ENCODE results near the gene SLC2A13. TPM values are rescaled to one million over a fixed set of nuclear protein-coding genes. Genes with fewer than 3 reads are reported as not detected.

The SLC2A13 gene
- total RNA-seq, 4 donors from 2014 or later: 9.1 to 63.4 (median 33.1) TPM

- Histone ChIP-seq H3K4me1 (no peaks in the 10 kb centered on the region), H3K27me3 (no peaks in the 10 kb centered on the region), H3K4me3 (no peak overlapping the region), H3K27ac (no peak overlapping the region), H3K9me3 (no peaks in the 10 kb centered on the region), H3K36me3 (no peaks in the 10 kb centered on the region)
- no peak for TF ChIP-seq CTCF (IDR thresholded peaks at IDR 0.05)
- TF ChIP-seq POLR2A (IDR thresholded peaks at IDR 0.05): no peak
- DNase-seq: no peak
Observed at GRCh38 chr12:39915249-39915648, 190.6 kb downstream of the SLC2A13 start.

DNA sequence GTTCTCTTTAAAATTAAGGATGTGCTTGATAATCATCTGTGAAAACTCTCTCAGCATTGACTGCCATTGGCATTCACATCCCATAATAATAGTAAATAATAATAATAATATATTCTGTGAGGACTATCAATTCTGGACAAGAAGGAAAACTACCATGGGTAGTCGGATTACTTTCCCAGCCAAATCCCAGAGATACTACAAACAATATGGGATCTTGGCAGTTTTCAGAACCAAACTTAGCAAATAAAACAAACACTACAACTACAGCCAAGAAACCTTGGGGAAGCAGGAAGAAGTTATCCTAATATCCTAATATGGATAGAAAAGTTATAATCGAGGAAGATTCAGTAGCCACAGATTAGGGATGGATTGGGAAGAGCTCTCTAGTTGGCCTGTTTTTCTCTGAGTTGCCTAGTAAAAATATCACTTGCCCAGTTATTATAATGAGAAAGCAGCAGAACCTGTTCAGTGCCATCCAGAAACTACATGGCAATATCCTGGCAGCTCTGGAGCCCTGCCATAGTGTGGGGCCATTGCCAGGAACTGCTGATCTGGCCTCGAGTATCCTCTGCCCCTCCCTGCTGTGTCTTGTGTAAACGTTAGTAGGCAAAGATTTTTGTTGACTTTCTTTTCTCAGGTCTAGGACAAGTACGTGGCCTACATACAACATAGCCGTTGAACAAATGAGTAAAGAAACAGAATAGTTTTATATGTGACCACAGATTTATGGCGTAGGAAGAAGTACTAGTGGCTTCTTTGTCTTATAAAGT, 193.5 kb downstream of the SLC2A13 start:
- peak in 2 of 3 donors; percentile 62 to 72 for DNase-seq
- Histone ChIP-seq H3K27ac (no peak overlapping the region), H3K4me3 (no peak overlapping the region), H3K9me3 (no peaks in the 10 kb centered on the region), H3K36me3 (no peaks in the 10 kb centered on the region), H3K27me3 (no peaks in the 10 kb centered on the region), H3K4me1 (no peaks in the 10 kb centered on the region)
- TF ChIP-seq POLR2A (IDR thresholded peaks at IDR 0.05) (no peak), CTCF (IDR thresholded peaks at IDR 0.05) (no peak)

DNA sequence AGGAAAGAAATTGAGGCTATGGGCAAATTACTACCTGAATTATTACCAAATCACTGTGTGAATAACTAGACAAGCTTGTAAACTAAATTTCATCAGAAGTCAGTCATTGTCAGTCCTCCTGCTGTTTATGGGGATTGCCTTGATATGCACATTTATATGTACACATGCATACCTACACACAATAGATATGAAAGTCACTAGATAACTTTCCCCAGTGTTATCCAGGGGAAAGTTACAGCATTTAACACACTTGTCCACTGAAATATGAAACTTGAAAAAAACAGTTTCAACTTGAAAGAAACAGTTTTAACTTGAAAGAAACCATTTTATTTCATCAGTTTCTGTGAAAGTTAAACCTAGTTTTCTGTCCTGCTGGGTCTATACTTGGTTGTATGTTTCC, 199.6 kb downstream of the SLC2A13 start:
- no peaks in the 10 kb centered on the region for H3K9me3 ChIP-seq
- no peaks in the 10 kb centered on the region for H3K27me3 ChIP-seq
- TF ChIP-seq CTCF (IDR thresholded peaks at IDR 0.05) (no peak), POLR2A (IDR thresholded peaks at IDR 0.05) (no peak)
- no peak overlapping the region for H3K27ac ChIP-seq
- H3K36me3 ChIP-seq: no peaks in the 10 kb centered on the region
- no peak overlapping the region for H3K4me3 ChIP-seq
- DNase-seq: no peak
- H3K4me1 ChIP-seq: no peaks in the 10 kb centered on the region

DNA sequence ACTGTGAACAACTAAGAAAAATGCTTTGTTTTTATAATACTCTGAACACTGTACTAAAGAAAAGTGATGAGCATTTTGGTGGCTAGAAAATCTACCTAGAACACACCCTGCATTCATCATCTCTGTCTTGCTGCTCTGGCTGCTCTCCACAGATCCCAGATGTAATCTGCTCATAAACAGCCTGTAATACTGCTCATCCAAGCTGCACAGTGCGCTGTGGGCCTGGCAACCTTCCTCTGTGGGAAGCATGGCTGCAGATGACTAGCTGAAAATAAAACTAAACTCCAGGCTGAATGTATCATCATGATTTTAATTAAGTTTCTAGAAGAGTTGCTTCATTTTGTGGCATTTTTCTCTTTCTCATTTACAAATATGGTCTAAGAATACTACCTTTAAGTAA, 200.7 kb downstream of the SLC2A13 start:
- DNase-seq: no peak
- no peaks in the 10 kb centered on the region for H3K4me1 ChIP-seq
- H3K4me3 ChIP-seq: no peak overlapping the region
- no peaks in the 10 kb centered on the region for H3K27me3 ChIP-seq
- no peaks in the 10 kb centered on the region for H3K36me3 ChIP-seq
- no peak overlapping the region for H3K27ac ChIP-seq
- TF ChIP-seq CTCF (IDR thresholded peaks at IDR 0.05) (no peak), POLR2A (IDR thresholded peaks at IDR 0.05) (no peak)
- H3K9me3 ChIP-seq: no peaks in the 10 kb centered on the region

DNA sequence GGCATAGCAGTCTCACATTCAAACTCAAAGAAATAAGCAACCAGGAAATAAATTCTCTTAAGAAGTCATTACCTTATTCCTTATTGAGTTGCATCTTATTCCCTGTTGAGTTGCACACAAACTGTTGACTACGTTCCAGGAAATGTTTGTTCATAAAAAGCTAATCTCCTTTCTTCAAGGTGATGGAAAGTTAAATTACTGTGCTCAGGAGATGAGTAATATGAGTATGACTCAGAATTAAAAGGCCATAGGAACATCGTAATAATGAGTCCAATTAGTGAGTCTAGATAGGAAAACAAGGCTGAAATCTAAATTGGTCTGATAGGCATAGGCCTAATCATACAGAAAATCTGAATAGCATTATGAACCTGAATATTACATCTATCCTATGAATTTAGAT, 203.1 kb downstream of the SLC2A13 start:
- no peak overlapping the region for H3K27ac ChIP-seq
- DNase-seq: no peak

More for the DNA sequence above, 203.1 kb downstream of the SLC2A13 start:
- Histone ChIP-seq H3K4me3 (no peak overlapping the region), H3K27me3 (no peaks in the 10 kb centered on the region), H3K36me3 (no peaks in the 10 kb centered on the region), H3K9me3 (no peaks in the 10 kb centered on the region), H3K4me1 (no peaks in the 10 kb centered on the region)
- TF ChIP-seq CTCF (IDR thresholded peaks at IDR 0.05) (no peak), POLR2A (IDR thresholded peaks at IDR 0.05) (no peak)
